Measurements from ENCODE around the gene AP2M1. TPM values are rescaled to one million over a fixed set of nuclear protein-coding genes. Genes with fewer than 3 reads are reported as not detected.

The AP2M1 gene
- 319 and 405 TPM in 2 replicates for total RNA-seq

DNA sequence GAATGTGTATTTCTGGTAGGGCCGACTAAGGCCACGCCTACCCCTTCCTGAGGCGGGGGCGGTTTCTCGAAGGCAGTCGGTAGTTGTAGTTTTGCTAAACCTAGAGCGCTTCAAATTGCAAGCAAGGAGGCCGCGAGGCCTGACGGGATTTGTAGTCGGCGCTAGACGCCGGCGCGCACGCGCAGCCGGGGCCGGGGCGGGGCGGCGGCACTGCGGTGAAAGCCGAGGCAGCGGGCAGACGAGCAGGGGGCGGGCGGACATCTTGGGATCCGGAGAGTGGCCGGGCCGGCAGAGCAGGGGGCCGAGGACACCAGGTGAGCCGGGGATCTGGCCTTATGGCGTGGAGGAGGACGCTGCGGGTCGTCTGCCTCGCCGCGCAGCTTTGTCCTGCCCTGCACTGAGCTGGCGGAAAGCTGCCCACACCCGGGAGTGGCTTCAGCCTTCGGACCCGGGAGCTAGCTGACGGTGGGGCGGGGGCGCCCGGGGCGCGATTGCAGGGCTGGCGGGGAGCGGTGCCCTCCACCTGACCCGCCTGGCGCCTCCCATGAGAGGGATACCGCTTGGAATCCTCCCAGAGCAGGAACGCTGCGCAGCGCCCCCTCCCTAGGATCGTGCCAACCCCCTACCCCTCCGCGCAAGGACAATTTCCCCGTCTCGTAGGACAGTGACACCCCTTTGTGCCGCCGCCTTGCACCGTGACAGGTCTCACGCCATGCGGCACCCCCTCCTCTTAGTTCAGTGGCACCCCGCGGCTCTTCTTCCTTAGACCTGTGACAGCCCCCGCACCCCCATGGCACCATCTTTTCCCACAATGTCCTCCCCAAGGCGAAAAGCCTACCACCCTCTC lies at the start of gene AP2M1:
Gene AP2M1, plus strand, starts transcription at position 210 of the 847 bp plus-strand sequence. CDS start 2,139 bp downstream, outside the sequence.

DNA sequence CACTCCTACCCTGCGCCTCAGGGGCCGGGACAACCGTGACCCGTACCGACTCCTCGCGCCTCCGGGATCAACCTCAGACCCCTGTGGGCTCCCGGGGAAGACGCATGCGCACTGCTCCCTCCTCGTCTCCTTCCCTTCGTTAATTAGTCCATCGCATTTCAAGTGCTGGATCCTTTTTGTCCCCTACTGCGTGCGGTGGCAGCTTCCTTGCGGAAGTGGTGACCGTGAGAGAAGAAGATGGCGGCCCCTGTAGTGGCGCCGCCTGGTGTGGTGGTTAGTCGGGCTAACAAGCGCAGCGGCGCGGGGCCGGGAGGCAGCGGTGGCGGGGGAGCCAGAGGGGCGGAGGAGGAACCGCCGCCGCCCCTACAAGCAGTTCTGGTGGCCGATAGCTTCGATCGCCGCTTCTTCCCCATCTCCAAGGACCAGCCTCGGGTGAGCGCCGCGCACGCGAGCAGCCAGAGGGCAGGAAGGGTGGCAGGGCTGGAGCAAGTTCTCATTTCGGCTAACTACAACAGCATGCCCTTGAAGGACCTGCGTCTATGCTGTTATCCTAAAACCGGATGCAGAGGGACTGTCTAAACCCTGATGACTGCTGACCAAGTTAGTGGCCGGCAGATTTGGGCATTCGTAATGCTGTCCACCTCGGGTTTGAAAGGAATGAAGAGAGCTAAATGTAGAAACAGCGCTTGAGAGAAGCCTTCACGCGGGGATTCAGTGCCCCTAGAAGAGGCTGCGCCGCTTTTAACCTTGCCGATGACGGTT lies 39.3 kb upstream of the AP2M1 start, which contains the start of gene EIF2B5:
Gene EIF2B5, plus strand, starts transcription at position 210 of the 762 bp plus-strand sequence. Its CDS starts 28 bp downstream, at position 238.

DNA sequence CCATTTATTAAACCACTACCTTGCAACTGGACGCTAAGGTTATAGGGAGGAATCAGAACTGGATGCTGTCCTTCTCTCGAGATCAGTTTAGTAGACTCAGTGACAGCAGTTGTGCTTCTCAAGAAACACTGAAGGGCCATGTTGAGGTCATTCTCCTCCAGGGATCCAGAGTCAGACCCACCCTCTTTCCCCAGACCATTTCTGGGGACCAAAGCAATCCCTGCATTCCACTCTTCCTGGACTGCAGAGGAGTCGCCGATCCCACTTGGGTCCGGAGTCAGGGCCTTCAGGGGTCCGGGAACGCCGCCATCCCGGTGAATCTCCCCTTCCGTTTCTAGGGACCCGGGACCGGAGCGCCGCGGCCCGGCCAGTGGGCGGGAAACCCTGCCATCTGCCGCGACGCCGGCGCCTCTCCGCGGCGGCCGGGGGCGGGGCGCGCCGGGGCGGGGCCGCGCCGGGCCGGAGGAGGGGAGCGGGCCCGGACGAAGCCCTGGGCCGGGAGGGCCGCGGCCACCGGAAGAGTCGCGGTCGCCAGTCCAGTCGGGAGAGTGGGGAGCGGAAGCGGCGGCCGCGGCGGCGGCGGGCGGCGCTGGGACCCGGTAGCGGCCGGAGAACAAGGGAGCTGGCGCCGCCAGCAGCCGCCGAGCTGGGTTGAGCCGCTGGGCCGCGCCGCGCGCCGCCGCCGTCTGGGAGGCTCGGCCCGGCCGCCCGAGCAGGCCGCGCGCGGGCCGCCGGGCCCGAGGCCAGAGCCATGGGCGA lies 19.6 kb upstream of the AP2M1 start, which contains the start of gene DVL3:
Gene DVL3, plus strand, starts transcription at position 493 of the 759 bp plus-strand sequence. Its CDS starts 259 bp downstream, at position 752.

DNA sequence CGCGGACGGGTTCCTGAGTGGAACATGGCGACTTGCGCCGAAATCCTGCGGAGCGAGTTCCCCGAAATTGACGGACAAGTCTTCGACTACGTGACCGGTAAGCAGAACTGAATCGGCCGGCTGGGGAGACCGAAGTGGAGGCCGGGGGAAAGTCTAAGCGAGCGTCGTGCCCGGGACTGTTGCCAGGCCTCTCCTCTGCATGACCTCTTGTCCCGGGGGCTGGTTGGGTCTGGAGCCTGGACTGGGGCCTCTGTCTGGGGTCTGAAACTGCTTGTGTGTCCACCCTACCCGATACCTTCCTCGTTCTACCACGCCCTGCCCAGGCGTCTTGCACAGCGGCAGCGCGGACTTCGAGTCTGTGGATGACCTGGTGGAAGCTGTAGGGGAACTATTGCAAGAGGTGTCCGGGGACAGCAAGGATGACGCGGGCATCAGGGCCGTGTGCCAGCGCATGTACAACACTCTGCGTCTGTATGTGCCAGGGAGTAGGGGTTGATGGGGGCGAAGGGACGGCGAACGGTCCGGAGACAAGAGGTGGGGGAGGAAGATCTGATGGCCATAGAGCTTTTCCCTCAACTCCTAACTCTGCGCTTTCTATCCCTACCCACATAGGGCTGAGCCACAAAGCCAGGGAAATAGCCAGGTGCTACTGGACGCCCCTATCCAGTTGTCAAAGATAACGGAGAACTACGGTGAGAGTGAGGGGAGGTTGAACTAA lies 11.7 kb downstream of the AP2M1 start, which contains the start of gene ABCF3:
Gene ABCF3, plus strand, starts transcription at position 16 of the 718 bp plus-strand sequence. Its CDS starts 9 bp downstream, at position 25.

DNA sequence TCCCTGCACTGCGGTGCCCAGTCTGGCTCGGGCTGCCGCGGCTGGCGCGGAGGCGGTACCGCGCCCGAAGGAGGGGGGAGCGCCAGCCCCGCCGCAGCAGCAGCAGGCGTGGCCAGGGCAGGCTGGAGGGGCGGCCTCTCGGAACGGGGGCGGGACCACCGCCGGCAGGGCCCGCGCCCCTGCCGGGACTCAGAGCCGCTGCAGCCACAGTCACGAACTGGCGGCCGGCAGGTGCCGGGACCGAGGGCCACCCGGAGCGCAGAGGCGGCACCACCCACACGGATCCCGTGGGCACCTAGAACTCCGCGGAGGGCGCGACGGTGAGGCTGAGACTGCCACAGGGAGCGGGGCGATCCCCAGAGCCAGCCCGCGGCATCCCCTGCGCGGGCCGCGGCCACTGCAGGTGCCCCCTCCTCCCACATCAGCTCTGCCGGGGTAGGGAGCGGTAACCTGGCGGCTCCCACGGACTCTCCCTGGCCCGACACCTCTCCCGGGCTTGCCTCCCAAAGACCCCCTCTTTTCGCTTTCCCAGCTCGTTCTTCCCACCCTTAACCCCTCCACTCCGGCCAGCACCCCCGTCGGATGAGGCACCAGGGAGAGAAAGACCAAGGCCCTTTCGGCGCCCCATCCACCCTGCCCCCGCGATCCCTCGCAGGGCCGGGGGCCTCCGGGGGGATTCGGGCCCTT lies 54.9 kb downstream of the AP2M1 start, which contains the start of gene VWA5B2:
Gene VWA5B2, plus strand, starts transcription at position 192 of the 687 bp plus-strand sequence. CDS start 944 bp downstream, outside the sequence.

Other genes with a start within 250 kb of the AP2M1 start
- gene ABCC5, start 157.0 kb upstream of the AP2M1 start, total RNA-seq = 7.0 and 16.4 TPM in 2 replicates
- gene HTR3D, start 143.1 kb upstream of the AP2M1 start, total RNA-seq = not detected in 2 replicates
- gene HTR3C, start 121.8 kb upstream of the AP2M1 start, total RNA-seq = not detected in 2 replicates
- gene HTR3E, start 77.8 kb upstream of the AP2M1 start, total RNA-seq = not detected in 2 replicates
- gene EIF2B5, start 39.5 kb upstream of the AP2M1 start, total RNA-seq = 9.3 and 27.5 TPM in 2 replicates
- 51.8 and 57.9 TPM in 2 replicates for gene DVL3, start 19.5 kb upstream of the AP2M1 start, total RNA-seq
- gene ABCF3, start 11.3 kb downstream of the AP2M1 start, total RNA-seq = 50.2 and 73.2 TPM in 2 replicates
- not detected in 2 replicates for gene VWA5B2, start 54.7 kb downstream of the AP2M1 start, total RNA-seq
- 65.1 and 65.7 TPM in 2 replicates for gene ALG3, start 74.1 kb downstream of the AP2M1 start, total RNA-seq
- gene EEF1AKMT4, start 74.8 kb downstream of the AP2M1 start, total RNA-seq = 6.1 and 6.5 TPM in 2 replicates
- 0.12 TPM in 1 of 2 replicates, not detected in the other for gene CAMK2N2, start 86.7 kb downstream of the AP2M1 start, total RNA-seq
- not detected in 2 replicates for gene ECE2, start 101.2 kb downstream of the AP2M1 start, total RNA-seq
- 270 and 297 TPM in 2 replicates for gene PSMD2, start 124.4 kb downstream of the AP2M1 start, total RNA-seq
- 231 and 272 TPM in 2 replicates for gene EIF4G1, start 139.8 kb downstream of the AP2M1 start, total RNA-seq
- 21.1 and 28.6 TPM in 2 replicates for gene FAM131A, start 162.7 kb downstream of the AP2M1 start, total RNA-seq
- 2.2 and 2.5 TPM in 2 replicates for gene CLCN2, start 186.8 kb downstream of the AP2M1 start, total RNA-seq
- gene POLR2H, start 186.9 kb downstream of the AP2M1 start, total RNA-seq = 53.4 and 88.9 TPM in 2 replicates
- not detected in 2 replicates for gene THPO, start 203.4 kb downstream of the AP2M1 start, total RNA-seq
- gene CHRD, start 205.2 kb downstream of the AP2M1 start, total RNA-seq = 1.5 and 5.1 TPM in 2 replicates

Measured in pericardium fibroblast (primary cell).